Heart right ventricle (tissue), 16 donors: Measurements from ENCODE around the gene RFX2. TPM values are rescaled to one million over a fixed set of nuclear protein-coding genes. Genes with fewer than 3 reads are reported as not detected.

Experiments used
- ATAC-seq, 8 donors: fragments of 200-7000 bp; cut with Tn5 transposase; one replicate each; pipeline ENCODE4 v1.9.1; 2020; ENCODE audit warnings: mild to moderate bottlenecking in 8 of 8, moderate library complexity in 8 of 8, moderate number of reproducible peaks in 1 of 8
- DNase-seq, 2 donors: peaks; one replicate each; pipeline ENCODE4 v3.0.0-alpha.2; 2020
- H3K27ac ChIP-seq, 10 donors: fragments of 200-600 bp; sonication (generic) in 2 of 10; one replicate each; pipeline versions ENCODE4 v1.5.0 to v1.8.0; 2020 to 2022; ENCODE audit warnings: mild to moderate bottlenecking in 3 of 10
- H3K27me3 ChIP-seq, 7 donors: fragments of 200-600 bp; one replicate each; pipeline ENCODE4 v1.8.0; 2021 to 2022; ENCODE audit warnings: mild to moderate bottlenecking in 2 of 7
- H3K36me3 ChIP-seq, 9 donors: fragments of 200-600 bp; sonication (generic) in 1 of 9; one replicate each; pipeline versions ENCODE4 v1.5.0 to v1.8.0; 2020 to 2022; ENCODE audit warnings: mild to moderate bottlenecking in 2 of 9
- H3K4me1 ChIP-seq, 9 donors: fragments of 200-600 bp; sonication (generic) in 1 of 9; one replicate each; pipeline versions ENCODE4 v1.5.0 to v1.8.0; 2020 to 2022; ENCODE audit warnings: mild to moderate bottlenecking in 4 of 9
- H3K4me3 ChIP-seq, 10 donors: fragments of 200-600 bp; sonication (generic) in 2 of 10; one replicate each; pipeline versions ENCODE4 v1.5.0 to v1.8.0; 2020 to 2022; ENCODE audit warnings: mild to moderate bottlenecking in 7 of 10, moderate library complexity in 2 of 10
- H3K9me3 ChIP-seq, 11 donors: fragments of 200-600 bp in 10 of 11; sonication (generic) in 2 of 11; one replicate each; pipeline versions ENCODE4 v1.5.0 to v1.8.0; 2013 to 2022; ENCODE audit warnings: mild to moderate bottlenecking in 2 of 11, control low read depth in 1 of 11, moderate library complexity in 1 of 11
- WGBS, 2 donors: extraction: QIAGEN DNeasy Blood & Tissue Kit; methylation state at CpG; one replicate each; pipeline ENCODE4 v1.1.7; 2013; ENCODE audit warnings: inconsistent platforms in 1 of 2; 5-methylcytosine and 5-hydroxymethylcytosine counted together
- intact Hi-C, 10 donors: fragments of 100-400 bp; cut with DNase I; formaldehyde crosslinking; loops; one replicate each; pipeline versions ENCODE4 v1.11.1 to v1.14.2; 2022
- polyA plus RNA-seq, 2 donors: library from polyadenylated mRNA; stranded (reverse); fragments of 200-250 nt; gene quantifications; one replicate each; pipeline ENCODE4 v1.2.3, GENCODE V29; 2013
- total RNA-seq, 10 donors: library from RNA; stranded (reverse); fragmentation: NEBNext Ultra II Directional in 3 of 10; extraction: Animal tissue kit (Norgen Biotek cat#: 25700) in 3 of 10; gene quantifications; one replicate each; pipeline versions ENCODE4 v1.2.1 to v1.2.4, GENCODE V29; 2021 to 2023
- TF ChIP-seq, protein P1 (sequence below), 9 donors: fragments of 200-600 bp; sonication (generic) in 2 of 9; IDR thresholded peaks; one replicate each; pipeline versions ENCODE4 v1.5.0 to v1.8.0; 2021 to 2022; ENCODE audit warnings: antibody characterized with exemption in 9 of 9, mild to moderate bottlenecking in 5 of 9, moderate library complexity in 1 of 9
- donor health status: Arrhythmogenic right ventricular cardiomyopathy.
- donor health status: ischemic (EF 13 %, LVEDD 7.1; RV severe dilation, severe dysfunction).
- donor health status: healthy with polysubstance abuse.
- donor health status: DM: no; HTN: yes; CAD: no.
- donor health status: DM: no; HTN: no; CAD: no.
- donor health status: ischemic (EF 25% LVEDD 6.9; RV normal size, moderate dysfunction).
- donor health status: ischemic (EF 25% LVEDD 5.7; RV mildly dilated, moderate dysfunction).
- donor health status: healthy.
- donor health status: DM: yes; HTN: yes; CAD: no.
- donor health status: Ischemic cardiomyopathy.
- donor health status: ischemic (EF 35%, LVEDD 5.7; RV mildly dilated, moderate dysfunction).
- donor health status: nonischemic (EF 11% LVEDD 7.7; RV severe dilation, severe dysfunction).
- donor health status: DM: yes; HTN: yes; CAD: no.
- donor health status: PGD.
- donor health status: ischemic (EF 29% LVEDD 5.4; RV normal size, mild dysfunction).
- donor health status: nonischemic (EF 23%, LVEDD 6.1; RV moderate dilation, normal function).

Gene RFX2
- total and polyA plus RNA-seq, 12 donors: 4.2 to 17.4 (median 5.2) TPM

DNA sequence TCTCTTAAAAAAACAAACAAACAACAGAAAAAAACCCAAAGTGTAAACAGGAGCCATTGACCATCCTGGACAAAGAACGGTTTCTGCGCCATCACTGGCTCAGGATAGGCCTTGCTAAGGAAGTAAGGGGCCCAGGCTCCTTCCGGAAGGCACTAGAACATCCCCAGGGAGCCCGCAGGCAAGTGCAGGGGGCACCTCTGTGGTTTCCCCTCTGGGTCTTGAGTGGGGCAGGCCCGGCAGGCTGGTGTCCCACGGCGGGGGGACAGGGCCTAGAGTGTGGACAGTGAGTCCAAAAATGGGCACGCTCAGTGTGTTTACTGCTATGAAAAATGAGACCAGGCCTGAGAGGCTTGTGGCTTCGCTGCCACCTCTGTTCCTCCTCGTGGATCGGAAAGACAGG is 117.5 kb downstream of the RFX2 start:
- Histone ChIP-seq H3K27ac (no peak overlapping the region), H3K27me3 (no peaks in the 10 kb centered on the region), H3K9me3 (no peaks in the 10 kb centered on the region), H3K36me3 (peaks cover 0 to 16% (median 0%) of the 10 kb centered on the region in 9 donors), H3K4me1 (peaks cover 3 to 25% (median 20%) of the 10 kb centered on the region in 9 donors), H3K4me3 (no peak overlapping the region)
- no peak for ATAC-seq
- TF ChIP-seq, protein P1, sequence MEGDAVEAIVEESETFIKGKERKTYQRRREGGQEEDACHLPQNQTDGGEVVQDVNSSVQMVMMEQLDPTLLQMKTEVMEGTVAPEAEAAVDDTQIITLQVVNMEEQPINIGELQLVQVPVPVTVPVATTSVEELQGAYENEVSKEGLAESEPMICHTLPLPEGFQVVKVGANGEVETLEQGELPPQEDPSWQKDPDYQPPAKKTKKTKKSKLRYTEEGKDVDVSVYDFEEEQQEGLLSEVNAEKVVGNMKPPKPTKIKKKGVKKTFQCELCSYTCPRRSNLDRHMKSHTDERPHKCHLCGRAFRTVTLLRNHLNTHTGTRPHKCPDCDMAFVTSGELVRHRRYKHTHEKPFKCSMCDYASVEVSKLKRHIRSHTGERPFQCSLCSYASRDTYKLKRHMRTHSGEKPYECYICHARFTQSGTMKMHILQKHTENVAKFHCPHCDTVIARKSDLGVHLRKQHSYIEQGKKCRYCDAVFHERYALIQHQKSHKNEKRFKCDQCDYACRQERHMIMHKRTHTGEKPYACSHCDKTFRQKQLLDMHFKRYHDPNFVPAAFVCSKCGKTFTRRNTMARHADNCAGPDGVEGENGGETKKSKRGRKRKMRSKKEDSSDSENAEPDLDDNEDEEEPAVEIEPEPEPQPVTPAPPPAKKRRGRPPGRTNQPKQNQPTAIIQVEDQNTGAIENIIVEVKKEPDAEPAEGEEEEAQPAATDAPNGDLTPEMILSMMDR (IDR thresholded peaks at IDR 0.05): no peak
- intact Hi-C loops: no loop called here
- DNase-seq: no peak
- WGBS, 2 donors: 84 to 86% methylated on average over 11 of the region's 11 CpGs

GRCh38 chr19:5991244-5991838 is 119.0 kb downstream of the RFX2 start:
- Histone ChIP-seq H3K4me1 (peaks cover 9 to 32% (median 26%) of the 10 kb centered on the region in 9 donors), H3K27me3 (no peaks in the 10 kb centered on the region), H3K9me3 (no peaks in the 10 kb centered on the region), H3K27ac (no peak overlapping the region), H3K36me3 (peaks cover 0 to 8% (median 0%) of the 10 kb centered on the region in 9 donors), H3K4me3 (no peak overlapping the region)
- WGBS, 2 donors: 97% methylated on average over 8 of the region's 8 CpGs
- TF ChIP-seq, protein P1 (IDR thresholded peaks at IDR 0.05): no peak
- no peak for ATAC-seq
- intact Hi-C loops: no loop called here
- DNase-seq: no peak

- DNase-seq (no peak), ATAC-seq (no peak)
- peaks cover 9 to 32% (median 26%) of the 10 kb centered on the region in 9 donors for H3K4me1 ChIP-seq
- WGBS, 2 donors: 49 to 68% methylated on average over 17 of the region's 17 CpGs
- peaks cover 0 to 2% (median 0%) of the 10 kb centered on the region in 9 donors for H3K36me3 ChIP-seq
- H3K27ac ChIP-seq: no peak overlapping the region
- TF ChIP-seq, protein P1 (IDR thresholded peaks at IDR 0.05): no peak
- no peaks in the 10 kb centered on the region for H3K27me3 ChIP-seq
- intact Hi-C loops: no loop called here
- H3K4me3 ChIP-seq: no peak overlapping the region
- H3K9me3 ChIP-seq: no peaks in the 10 kb centered on the region
Observed at GRCh38 chr19:5990289-5990797, 120.0 kb downstream of the RFX2 start.

DNA sequence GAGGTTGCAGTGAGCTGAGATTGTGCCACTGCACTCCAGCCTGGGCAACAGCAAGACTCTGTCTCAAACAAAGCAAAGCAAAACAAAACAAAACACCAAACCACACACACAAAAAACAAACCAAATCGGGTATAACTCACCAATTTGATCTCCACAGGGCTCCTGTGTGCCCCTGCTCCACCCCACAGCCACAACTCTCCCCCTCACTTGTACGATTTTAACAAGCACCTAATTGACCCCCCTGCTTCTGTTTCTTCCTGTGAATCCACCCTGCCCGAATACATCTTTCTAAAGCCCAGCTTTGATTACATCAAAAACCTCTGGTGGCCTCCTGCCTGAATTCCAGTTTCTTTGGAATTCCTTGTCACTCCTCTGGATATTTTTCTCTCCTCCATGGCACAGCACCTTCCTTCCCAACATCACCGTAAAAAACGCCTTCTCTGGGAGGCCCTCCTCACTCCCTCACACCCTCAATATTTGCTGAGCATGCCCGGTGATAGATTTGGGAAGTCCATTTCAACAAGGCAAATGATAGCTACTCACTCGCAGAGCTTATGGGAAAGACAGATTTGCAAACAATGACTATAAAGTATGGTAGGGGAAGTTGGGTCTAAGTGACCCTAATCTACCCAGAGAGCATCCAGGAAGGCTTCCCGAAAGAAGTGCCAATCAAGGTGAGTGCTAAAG is 120.8 kb downstream of the RFX2 start:
- Histone ChIP-seq H3K4me1 (peaks cover 9 to 30% (median 25%) of the 10 kb centered on the region in 9 donors), H3K4me3 (no peak overlapping the region), H3K27ac (no peak overlapping the region), H3K36me3 (no peaks in the 10 kb centered on the region), H3K9me3 (no peaks in the 10 kb centered on the region), H3K27me3 (no peaks in the 10 kb centered on the region)
- TF ChIP-seq, protein P1 (IDR thresholded peaks at IDR 0.05): no peak
- WGBS, 2 donors: 76% methylated on average over 8 of the region's 8 CpGs
- ATAC-seq (no peak), DNase-seq (no peak)
- intact Hi-C loops: loop anchor here in 5 of 10 donors (2.0 to 10.0 kb wide), 4 partner anchors 33 to 135 kb away; no protein-coding TSS in a partner anchor
